Measurements from ENCODE around the gene SLC39A3.
"Not testable (repeated sequence)": the region's sequence is repeated elsewhere in the genome, so short reads cannot be mapped to it uniquely, and the experiment has no call there.

SLC39A3 gene

GRCh38 chr19:2722541-2723344 lies 17.1 kb downstream of the SLC39A3 start:
- peak; percentile 97 for DNase-seq (ENCODE audit: low spot score)

GRCh38 chr19:2721570-2722540 lies 18.0 kb downstream of the SLC39A3 start:
- no peak for DNase-seq (ENCODE audit: low spot score)

- no peak for DNase-seq (ENCODE audit: low spot score)
These were observed 18.8 kb downstream of the SLC39A3 start, which contains the start of gene DIRAS1 for GRCh38 chr19:2720777-2721569. Gene DIRAS1 (minus strand): TSS chr19:2721372. CDS start chr19:2717806, 3,566 bp downstream.

- peak; percentile 79 for DNase-seq (ENCODE audit: low spot score)
These were observed 19.7 kb downstream of the SLC39A3 start for GRCh38 chr19:2719920-2720776.

- no peak for DNase-seq (ENCODE audit: low spot score)
These were observed 20.5 kb downstream of the SLC39A3 start for GRCh38 chr19:2719232-2719735.

GRCh38 chr19:2717638-2718541 lies 21.9 kb downstream of the SLC39A3 start:
- DNase-seq (ENCODE audit: low spot score) = no peak

GRCh38 chr19:2716722-2717637 lies 22.8 kb downstream of the SLC39A3 start:
- no peak for DNase-seq (ENCODE audit: low spot score)

- DNase-seq (ENCODE audit: low spot score) = no peak
These were observed 23.6 kb downstream of the SLC39A3 start for GRCh38 chr19:2716275-2716650.

GRCh38 chr19:2715470-2716274 lies 24.1 kb downstream of the SLC39A3 start:
- DNase-seq (ENCODE audit: low spot score) = no peak

GRCh38 chr19:2714531-2715269 lies 25.1 kb downstream of the SLC39A3 start:
- no peak for DNase-seq (ENCODE audit: low spot score)

GRCh38 chr19:2714102-2714501 lies 25.7 kb downstream of the SLC39A3 start:
- DNase-seq (ENCODE audit: low spot score) = not testable (repeated sequence)

- not testable (repeated sequence) for DNase-seq (ENCODE audit: low spot score)
These were observed 26.6 kb downstream of the SLC39A3 start for GRCh38 chr19:2713170-2713569.

- no peak for DNase-seq (ENCODE audit: low spot score)
These were observed 28.0 kb downstream of the SLC39A3 start for GRCh38 chr19:2711875-2712205.

GRCh38 chr19:2711172-2711874 lies 28.5 kb downstream of the SLC39A3 start:
- DNase-seq (ENCODE audit: low spot score) = peak; percentile 89

GRCh38 chr19:2706251-2706650 lies 33.6 kb downstream of the SLC39A3 start:
- no peak for DNase-seq (ENCODE audit: low spot score)

GRCh38 chr19:2703691-2704216 lies 36.1 kb downstream of the SLC39A3 start:
- no peak for DNase-seq (ENCODE audit: low spot score)

Data from hepatic stellate cell (primary cell).